SU-DHL-6 (cell line): ENCODE measurements around the gene SEH1L.

Experiments
- CTCF ChIP-seq: fragments of 200-600 bp; sonication (generic); IDR thresholded peaks from one replicate; pipeline ENCODE4 v1.5.1; 2017; ENCODE audit warnings: antibody characterized with exemption, mild to moderate bottlenecking, low read length, moderate library complexity; ENCODE audit not compliant: insufficient read depth, poor library complexity, severe bottlenecking
- EZH2phosphoT487 ChIP-seq: fragments of 200-600 bp; sonication (generic), shearing (Covaris generic); conservative IDR thresholded peaks from 2 replicates; pipeline ENCODE4 v1.6.1; 2018; ENCODE audit warnings: mild to moderate bottlenecking, antibody characterized with exemption, low read length, moderate library complexity, mixed read lengths

DNA sequence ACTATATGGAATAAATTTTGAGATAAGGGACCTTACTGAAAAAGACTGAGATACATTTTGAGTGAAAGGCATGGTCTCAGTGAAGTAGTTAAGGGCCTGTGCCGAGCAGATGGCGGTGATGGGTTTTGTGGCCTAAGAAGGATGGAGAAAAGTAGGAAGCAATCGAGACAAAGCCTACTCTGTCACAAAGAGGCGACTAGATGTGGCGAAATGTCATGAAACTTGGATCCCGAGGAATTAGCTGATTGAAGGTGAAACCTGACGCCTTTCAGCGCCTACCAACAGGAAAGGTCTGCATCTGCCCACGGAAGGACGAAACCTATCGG, 42.8 kb downstream of the SEH1L start:
- no peak for TF ChIP-seq CTCF
- no peak for TF ChIP-seq EZH2phosphoT487
